Gastrocnemius medialis (tissue), 4 donors: ENCODE measurements around the gene LSP1. TPM values are rescaled to one million over a fixed set of nuclear protein-coding genes. Genes with fewer than 3 reads are reported as not detected.
A peak's percentile ranks its signal among the peaks of the same experiment; 100 is the strongest.

Experiments
- ATAC-seq, 2 donors: fragments of 150-250 bp; one replicate each; pipeline ENCODE4 v1.9.1; 2016
- DNase-seq, 2 donors: peaks; one replicate each; pipeline ENCODE4 v3.0.0-alpha.2; 2019
- H3K27ac ChIP-seq, 4 donors: fragments of 200-600 bp; sonication (generic); 1 replicate in 1 of 4; 2 replicates in 3 of 4; pipeline ENCODE4 v1.5.1; 2016 to 2018; ENCODE audit warnings: mild to moderate bottlenecking in 2 of 4, moderate library complexity in 1 of 4
- H3K27me3 ChIP-seq, 3 donors: fragments of 200-600 bp; sonication (generic) in 2 of 3; 1 replicate in 1 of 3; 2 replicates in 2 of 3; pipeline versions ENCODE4 v1.5.1 to v1.6.0; 2016 to 2019; ENCODE audit warnings: mild to moderate bottlenecking in 1 of 3, moderate library complexity in 1 of 3
- H3K36me3 ChIP-seq, 2 donors: fragments of 200-600 bp; sonication (generic) in 1 of 2; one replicate each; pipeline ENCODE4 v1.5.1; 2017 to 2018
- H3K4me1 ChIP-seq, 2 donors: fragments of 200-600 bp; sonication (generic) in 1 of 2; one replicate each; pipeline ENCODE4 v1.5.1; 2016 to 2017; ENCODE audit warnings: mild to moderate bottlenecking in 2 of 2
- H3K4me3 ChIP-seq, 4 donors: fragments of 200-600 bp; sonication (generic) in 3 of 4; 1 replicate in 1 of 4; 2 replicates in 3 of 4; pipeline ENCODE4 v1.5.1; 2016 to 2019; ENCODE audit warnings: mild to moderate bottlenecking in 2 of 4
- H3K9me3 ChIP-seq, 3 donors: fragments of 200-600 bp; sonication (generic) in 2 of 3; 1 replicate in 1 of 3; 2 replicates in 2 of 3; pipeline ENCODE4 v1.5.1; 2016 to 2019
- CTCF ChIP-seq, 5 experiments: fragments of 450-650 bp in 3 of 5; fragments of 200-600 bp in 2 of 5; sonication (generic) in 2 of 5; IDR thresholded peaks in 4 of 5; conservative IDR thresholded peaks in 1 of 5; 1 replicate in 4 of 5; 2 replicates in 1 of 5; pipeline ENCODE4 v1.5.1; 2016 to 2019; ENCODE audit warnings: antibody characterized with exemption in 5 of 5, mild to moderate bottlenecking in 3 of 5, moderate library complexity in 3 of 5
- POLR2A ChIP-seq, 2 donors: fragments of 450-650 bp; IDR thresholded peaks; one replicate each; pipeline ENCODE4 v1.6.1; 2017; ENCODE audit warnings: antibody characterized with exemption in 2 of 2, mild to moderate bottlenecking in 2 of 2, moderate library complexity in 2 of 2
- in situ Hi-C, 4 donors: fragments of 200-750 bp; cut with MboI; loops; one replicate each; pipeline versions ENCODE4 v1.15.0 to v1.8.0; 2017; ENCODE audit warnings: low sequenced_read_pairs in 4 of 4
- intact Hi-C: fragments of 100-400 bp; cut with DNase I; formaldehyde crosslinking; loops from one replicate; pipeline ENCODE4 v1.15.1; 2023; ENCODE audit warnings: low total_unique reads
- total RNA-seq, 4 donors: library from RNA; depleted of rRNA; stranded (reverse); fragments of >200 nt; gene quantifications; one replicate each; pipeline versions ENCODE4 v1.1.0 to v1.2.3, GENCODE V29; 2016

LSP1 gene
- total RNA-seq, 4 donors from 2014 or later = 3.0 to 13.5 (median 5.5) TPM

- ATAC-seq = no peak
- DNase-seq = peak in 1 of 2 donors; percentile 20
Measured at GRCh38 chr11:1926156-1927025, 73.5 kb downstream of the LSP1 start.

GRCh38 chr11:1927026-1927847 lies 74.4 kb downstream of the LSP1 start:
- DNase-seq = peak in 1 of 2 donors; percentile 50

More at GRCh38 chr11:1926156-1927025, 73.5 kb downstream of the LSP1 start:
- Histone ChIP-seq H3K4me1 (peaks cover 16 to 40% of the 10 kb centered on the region in 2 donors), H3K27me3 (no peaks in the 10 kb centered on the region), H3K4me3 (no peak overlapping the region), H3K36me3 (no peaks in the 10 kb centered on the region), H3K9me3 (no peaks in the 10 kb centered on the region), H3K27ac (peak overlapping the region; percentile 53 to 99 (median 79))
- intact Hi-C loops = no loop called here
- TF ChIP-seq POLR2A (IDR thresholded peaks at IDR 0.05) = no peak
- TF ChIP-seq CTCF (IDR thresholded peaks at IDR 0.05 in 4 of 5, conservative IDR thresholded peaks at IDR 0.05 in 1 of 5) = no peak
- in situ Hi-C loops = no loop called here

GRCh38 chr11:1927848-1928469 lies 75.1 kb downstream of the LSP1 start:
- Histone ChIP-seq H3K27ac (peak overlapping the region; percentile 53 to 99 (median 79)), H3K27me3 (no peaks in the 10 kb centered on the region), H3K9me3 (no peaks in the 10 kb centered on the region), H3K4me1 (peaks cover 7 to 24% of the 10 kb centered on the region in 2 donors), H3K36me3 (no peaks in the 10 kb centered on the region), H3K4me3 (no peak overlapping the region)
- intact Hi-C loops = no loop called here
- ATAC-seq = no peak
- in situ Hi-C loops = no loop called here
- DNase-seq = no peak
- TF ChIP-seq CTCF (IDR thresholded peaks at IDR 0.05 in 4 of 5, conservative IDR thresholded peaks at IDR 0.05 in 1 of 5) (no peak), POLR2A (IDR thresholded peaks at IDR 0.05) (no peak)

More at GRCh38 chr11:1927026-1927847, 74.4 kb downstream of the LSP1 start:
- no peak overlapping the region for H3K4me3 ChIP-seq
- intact Hi-C loops = no loop called here
- no peaks in the 10 kb centered on the region for H3K36me3 ChIP-seq
- no peaks in the 10 kb centered on the region for H3K27me3 ChIP-seq
- in situ Hi-C loops = no loop called here
- H3K27ac ChIP-seq = peak overlapping the region; percentile 53 to 99 (median 79)
- no peaks in the 10 kb centered on the region for H3K9me3 ChIP-seq
- ATAC-seq = peak in 1 of 2 donors; percentile 13
- no peak for TF ChIP-seq POLR2A (IDR thresholded peaks at IDR 0.05)
- no peak for TF ChIP-seq CTCF (IDR thresholded peaks at IDR 0.05 in 4 of 5, conservative IDR thresholded peaks at IDR 0.05 in 1 of 5)
- H3K4me1 ChIP-seq = peaks cover 15 to 31% of the 10 kb centered on the region in 2 donors

GRCh38 chr11:1928470-1928890 lies 75.6 kb downstream of the LSP1 start:
- Histone ChIP-seq H3K36me3 (no peaks in the 10 kb centered on the region), H3K27ac (peak overlapping the region; percentile 53 to 99 (median 79)), H3K9me3 (no peaks in the 10 kb centered on the region), H3K27me3 (no peaks in the 10 kb centered on the region), H3K4me1 (peaks cover 6 to 22% of the 10 kb centered on the region in 2 donors), H3K4me3 (no peak overlapping the region)
- no peak for DNase-seq
- TF ChIP-seq CTCF (IDR thresholded peaks at IDR 0.05 in 4 of 5, conservative IDR thresholded peaks at IDR 0.05 in 1 of 5) = no peak
- TF ChIP-seq POLR2A (IDR thresholded peaks at IDR 0.05) = no peak
- intact Hi-C loops = no loop called here
- ATAC-seq = peak in 1 of 2 donors; percentile 4
- in situ Hi-C loops = no loop called here
